HG03378 (cell line): ENCODE measurements around the gene IQGAP3.

Experiments used
- ATAC-seq: cut with Tn5 transposase; IDR thresholded peaks from one replicate; pipeline ENCODE4 v1.9.1; 2021; ENCODE audit warnings: mild to moderate bottlenecking, moderate library complexity; ENCODE audit not compliant: unreplicated experiment

IQGAP3 gene

DNA sequence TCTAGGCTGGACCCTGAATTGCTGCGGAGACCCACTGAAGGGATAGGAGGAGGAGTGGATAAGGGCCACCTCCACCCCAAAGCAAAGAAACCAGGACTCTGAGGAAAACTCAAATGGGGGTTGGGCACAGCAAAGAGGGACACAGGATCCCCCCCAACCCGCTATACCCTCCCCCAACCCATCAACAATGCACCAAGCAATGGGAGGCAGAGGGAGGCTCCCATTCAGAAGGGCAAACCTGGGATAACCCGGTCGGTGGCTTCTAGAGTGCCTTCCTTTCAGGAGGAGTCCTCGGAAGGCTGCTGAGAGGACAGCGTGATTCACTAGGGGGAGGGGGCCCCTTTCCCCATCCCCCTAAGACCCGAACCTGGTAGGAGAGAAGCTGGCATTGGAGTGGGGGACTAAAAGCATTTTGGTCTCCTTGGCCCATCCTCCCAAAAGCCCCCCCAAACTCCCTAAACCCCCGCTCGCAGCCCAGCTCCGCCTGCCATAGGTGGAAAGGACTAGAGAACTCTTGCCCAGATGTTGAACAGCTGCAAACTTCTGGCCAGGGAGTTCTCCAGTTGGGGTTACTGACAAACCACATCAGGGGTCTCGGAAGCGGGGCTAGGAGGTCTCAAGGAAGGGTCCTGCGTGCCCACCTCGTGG, 73.0 kb downstream of the IQGAP3 start:
- no peak for ATAC-seq

DNA sequence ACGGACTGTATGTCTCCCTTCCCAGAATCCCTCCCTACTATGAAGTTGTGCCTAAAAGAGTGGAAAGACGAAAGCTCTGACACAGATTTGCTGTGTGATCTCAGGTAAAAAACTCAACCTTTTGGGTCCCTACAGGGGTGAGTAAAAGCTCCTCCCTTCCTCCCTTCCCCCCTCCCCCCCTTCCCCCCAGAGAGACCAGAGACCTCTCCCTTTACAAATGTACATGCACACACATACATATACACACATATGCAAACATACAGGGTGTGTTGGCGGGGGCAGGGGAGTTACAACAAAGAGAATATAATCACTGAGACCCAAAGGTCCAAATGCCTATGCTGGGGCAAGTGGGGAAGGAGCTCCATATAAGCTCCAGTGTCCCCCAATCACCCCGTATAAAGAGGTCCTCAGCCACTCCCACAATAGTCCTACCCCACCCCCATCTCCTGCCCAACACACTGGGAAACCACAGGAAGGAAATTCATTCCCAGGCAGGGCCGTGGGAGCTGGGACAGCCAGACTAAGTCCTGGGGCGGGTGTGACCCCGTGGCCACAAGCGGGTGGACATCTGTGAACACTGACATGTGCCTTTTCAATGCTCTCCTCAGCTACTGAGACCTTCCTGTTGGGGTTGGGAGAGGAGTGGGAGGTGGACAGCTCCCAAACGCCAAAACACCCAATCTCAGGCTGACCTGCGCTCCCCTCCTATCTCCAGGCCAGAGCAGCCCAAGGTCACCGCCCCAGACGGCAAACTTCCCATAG, 73.8 kb downstream of the IQGAP3 start:
- ATAC-seq = no peak

DNA sequence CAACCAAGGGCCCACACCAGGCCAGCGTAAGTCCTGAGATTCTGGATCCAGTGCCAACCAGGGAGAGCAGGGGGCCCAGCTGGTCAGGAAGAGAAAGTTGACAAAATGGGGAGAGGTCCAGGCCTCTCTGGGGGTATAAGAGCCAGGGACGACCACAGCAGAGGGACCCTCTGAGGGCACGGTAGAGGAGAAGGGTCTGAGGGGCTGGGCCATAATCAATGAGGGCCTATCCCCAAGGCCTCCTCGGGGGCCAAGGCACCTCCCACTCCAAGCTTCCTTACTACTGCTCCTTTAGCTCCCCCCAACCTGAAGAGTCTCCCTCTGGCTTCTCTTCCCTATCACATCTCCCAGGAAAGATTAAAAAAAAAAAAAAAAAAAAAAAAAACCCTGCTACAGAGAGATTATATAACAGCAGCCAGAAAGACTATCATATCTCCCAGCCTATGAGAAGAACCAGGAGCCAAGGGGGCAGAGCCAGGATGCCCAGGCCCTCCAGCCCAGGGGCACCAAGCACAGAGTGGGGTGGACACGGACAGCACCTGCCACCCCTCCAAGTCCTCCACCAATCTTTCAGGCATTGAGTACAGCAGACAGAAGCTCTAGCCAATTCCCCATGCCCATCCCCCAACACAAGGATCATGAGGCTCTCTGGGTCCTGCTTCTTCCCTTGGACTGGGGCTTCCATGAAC, 74.5 kb downstream of the IQGAP3 start:
- no peak for ATAC-seq

DNA sequence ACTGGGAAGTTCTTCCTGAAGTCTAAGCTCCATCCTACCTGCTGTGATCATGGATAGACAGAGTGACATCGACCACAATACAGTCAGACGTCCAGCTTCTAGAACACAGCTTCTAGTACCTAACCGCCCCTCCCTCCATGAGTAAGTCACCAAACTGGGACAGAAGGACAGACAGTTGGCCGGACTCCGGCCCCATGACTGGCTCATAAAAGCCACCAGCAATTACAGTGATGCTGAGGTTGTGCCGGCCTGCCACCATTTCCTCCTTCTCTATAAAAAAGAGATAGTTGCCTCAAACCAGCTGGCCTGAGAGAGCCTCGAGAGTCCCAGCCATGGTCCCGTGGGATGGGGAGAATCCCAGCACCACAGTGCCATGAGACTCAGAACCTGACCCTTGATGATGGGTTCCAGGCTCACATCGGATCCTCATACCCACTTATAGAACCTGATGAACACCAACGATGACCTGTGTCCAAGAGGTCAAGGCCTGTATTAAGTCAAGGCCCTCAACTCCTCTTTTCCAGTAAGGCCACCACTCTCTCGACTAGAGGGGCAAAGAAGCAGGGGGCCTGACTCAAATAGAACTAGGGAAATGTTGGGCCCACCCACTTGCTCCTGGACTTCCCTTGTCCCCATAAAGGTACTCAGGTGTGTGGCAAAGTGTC, 75.2 kb downstream of the IQGAP3 start:
- no peak for ATAC-seq

DNA sequence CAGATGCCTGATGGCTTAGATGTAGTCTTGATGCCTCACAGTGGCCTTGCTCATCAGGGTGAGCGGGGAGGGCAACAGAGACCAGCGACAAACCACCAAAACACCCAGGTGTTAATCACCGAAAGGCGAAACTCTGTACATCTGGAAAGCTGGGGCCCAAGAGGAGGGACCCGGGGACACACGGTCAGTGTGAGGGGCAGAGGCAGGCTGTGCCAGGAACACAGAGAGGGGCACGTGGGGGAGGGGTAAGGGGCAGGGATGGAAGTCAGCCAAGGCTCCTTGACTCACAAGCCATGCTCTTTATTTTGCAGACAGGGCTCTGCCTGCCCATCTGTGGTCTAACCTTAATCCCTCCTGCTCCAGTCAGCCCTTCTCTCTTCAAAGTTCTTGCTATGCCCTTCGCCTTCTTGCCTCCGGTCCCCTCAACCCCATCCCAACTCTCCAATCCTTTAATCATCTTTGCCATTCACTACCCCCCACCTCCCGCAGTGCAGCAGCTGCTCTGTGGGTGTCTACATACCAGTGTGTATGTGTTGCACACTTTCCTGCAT, 76.1 kb downstream of the IQGAP3 start:
- ATAC-seq = no peak

DNA sequence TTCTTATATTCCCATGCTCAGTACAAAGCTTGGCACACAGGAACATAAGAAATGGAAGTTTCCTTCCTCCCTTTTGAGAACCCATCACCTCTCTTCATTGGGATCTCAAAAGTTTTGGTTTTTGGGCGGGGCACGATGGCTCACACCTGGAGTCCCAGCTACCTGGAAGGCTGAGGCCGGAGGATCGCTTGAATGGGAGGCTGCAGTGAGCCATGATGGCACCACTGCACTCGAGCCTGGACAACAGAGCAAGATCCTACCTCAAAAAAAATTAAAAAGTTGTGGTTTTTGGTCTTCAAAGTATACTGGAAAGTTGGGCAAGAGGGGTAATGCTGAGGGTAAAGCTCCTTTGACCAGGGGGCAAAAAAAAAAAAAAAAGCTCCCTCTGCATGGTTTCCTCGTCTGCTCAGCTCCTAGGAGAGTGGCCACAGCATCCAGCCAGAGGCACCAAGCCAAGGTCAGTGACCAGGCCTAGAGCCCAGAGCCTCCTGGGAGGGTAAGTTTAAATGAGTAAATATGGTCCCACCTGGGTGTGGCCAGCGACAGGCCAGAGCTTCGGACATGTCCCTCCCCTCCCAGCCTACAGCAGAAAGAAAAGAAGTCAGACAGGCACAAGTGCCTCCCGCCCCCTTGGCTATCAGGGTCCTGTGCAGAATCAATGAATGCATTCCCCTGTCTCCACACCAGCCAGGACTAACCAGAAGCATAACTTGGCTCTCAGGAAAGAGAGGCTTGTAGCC, 76.8 kb downstream of the IQGAP3 start:
- no peak for ATAC-seq

DNA sequence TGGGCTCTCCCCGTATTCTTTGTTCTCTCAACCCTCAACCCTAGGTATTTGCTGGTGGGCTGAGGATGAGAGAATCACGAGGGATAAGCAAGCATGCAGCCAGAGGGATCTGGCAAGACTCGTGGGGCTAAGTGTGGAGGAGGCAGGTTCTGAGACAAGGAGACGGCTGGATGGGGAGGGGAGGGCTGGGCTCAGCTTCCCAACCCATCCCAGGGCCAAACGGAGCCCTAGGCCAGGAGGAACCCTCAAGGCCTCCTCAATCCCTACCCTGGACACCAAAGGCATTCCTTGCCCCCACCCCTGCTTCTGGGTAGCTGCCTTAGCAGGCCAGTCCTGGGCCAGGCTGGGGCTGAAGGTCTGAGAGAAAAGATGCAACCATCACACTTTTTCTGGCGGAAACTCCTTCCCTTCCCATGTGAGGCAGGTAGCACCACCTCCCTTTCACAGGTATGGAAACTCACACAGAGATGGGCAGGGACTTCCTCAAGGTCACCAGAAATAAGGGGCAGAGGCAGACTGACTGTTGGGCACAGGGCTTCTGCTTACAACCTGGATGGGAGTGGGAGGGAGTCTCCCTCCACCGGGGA, 78.0 kb downstream of the IQGAP3 start:
- ATAC-seq = no peak

DNA sequence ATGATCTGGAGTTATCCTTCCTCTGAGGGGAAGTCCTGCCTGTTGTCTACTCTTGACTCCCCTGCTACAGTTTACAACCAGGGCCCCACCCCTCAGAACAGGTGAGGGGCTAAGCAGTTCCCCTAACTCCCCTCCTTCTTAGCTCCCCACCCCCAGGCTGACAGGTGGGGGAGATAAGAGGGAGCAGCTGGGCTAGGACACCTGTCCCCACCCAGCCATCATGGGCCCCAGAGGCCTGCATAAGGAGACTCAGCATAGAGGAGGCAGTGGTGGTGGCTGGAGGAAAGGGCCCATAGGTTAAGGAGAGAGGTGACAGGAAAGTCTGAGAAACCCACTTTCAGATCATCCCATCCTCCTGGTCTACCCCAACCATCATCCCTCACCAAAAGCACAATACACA, 78.6 kb downstream of the IQGAP3 start:
- no peak for ATAC-seq

DNA sequence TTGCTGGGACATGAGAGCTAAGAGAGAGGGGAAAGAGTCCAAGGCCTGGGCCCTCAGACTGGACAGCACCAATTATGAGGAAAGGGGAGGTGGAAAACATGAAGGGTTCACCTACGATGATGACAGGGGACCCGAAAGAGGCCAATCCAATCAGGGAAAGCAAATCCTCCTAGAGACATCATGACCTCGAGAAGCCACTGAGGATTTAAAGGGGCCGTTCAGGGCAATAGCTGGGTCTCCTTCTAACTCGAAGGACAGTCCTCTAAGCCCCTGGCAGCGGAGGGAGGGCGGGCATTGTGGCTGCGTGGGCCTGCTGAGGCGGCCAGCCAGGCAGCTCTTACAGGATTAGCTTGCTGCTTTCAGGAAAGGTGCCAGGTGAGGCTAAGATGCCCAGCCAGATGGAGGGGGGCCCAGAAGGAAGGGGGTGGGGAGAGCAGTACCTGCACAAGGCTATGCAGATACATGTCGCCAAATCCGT, 79.2 kb downstream of the IQGAP3 start:
- ATAC-seq = no peak

DNA sequence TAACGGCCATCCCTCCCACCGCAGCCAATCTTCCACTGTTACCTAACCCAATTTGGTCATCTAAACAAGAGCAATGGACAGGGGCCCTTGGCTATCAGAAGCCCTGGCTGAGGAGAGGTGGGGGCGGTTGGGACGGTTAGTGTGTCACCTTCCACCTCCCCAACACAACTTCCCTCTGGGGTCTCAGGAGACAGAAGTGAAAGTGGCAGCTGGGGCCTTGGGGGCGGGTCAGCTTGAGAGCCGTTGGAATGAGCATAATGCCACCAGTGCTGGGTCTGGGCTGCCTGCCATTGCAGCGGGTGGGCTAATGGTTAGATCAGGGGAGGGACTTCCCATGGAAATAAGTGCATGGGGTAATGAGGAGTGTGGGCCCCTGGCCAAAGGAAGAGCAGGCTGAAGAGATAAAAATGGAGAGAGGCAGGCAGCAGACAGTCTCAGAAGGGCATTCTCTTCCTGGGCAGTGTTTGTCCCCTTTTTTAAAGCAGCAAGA, 79.7 kb downstream of the IQGAP3 start:
- no peak for ATAC-seq

DNA sequence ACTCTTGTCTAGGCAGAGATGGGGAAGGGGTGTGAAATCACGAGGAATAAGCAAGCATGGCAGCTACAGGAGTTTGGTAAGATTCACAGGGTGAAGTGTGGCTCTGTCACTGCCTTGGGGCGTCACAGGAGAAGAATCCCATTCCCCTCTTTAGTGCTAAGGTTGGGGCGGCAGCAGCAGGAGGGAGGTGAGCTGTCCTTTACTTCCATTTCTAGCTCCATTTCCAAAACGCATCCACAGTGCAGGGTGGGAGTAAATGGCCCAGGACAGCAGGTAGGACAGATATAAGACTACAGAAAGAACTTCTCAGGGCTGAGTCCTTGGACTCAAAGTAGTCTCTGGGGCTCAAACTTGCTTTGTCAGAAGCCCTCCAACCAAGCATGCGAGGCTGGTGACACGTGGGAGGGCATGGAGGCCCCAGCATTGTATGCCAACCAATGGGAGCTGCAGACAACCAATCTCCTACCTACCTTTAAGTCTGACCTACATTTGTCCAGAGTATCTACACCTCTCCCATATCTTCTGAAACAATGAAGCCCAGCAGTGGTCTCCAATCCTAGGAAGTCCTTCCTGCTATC, 80.3 kb downstream of the IQGAP3 start:
- ATAC-seq = no peak

DNA sequence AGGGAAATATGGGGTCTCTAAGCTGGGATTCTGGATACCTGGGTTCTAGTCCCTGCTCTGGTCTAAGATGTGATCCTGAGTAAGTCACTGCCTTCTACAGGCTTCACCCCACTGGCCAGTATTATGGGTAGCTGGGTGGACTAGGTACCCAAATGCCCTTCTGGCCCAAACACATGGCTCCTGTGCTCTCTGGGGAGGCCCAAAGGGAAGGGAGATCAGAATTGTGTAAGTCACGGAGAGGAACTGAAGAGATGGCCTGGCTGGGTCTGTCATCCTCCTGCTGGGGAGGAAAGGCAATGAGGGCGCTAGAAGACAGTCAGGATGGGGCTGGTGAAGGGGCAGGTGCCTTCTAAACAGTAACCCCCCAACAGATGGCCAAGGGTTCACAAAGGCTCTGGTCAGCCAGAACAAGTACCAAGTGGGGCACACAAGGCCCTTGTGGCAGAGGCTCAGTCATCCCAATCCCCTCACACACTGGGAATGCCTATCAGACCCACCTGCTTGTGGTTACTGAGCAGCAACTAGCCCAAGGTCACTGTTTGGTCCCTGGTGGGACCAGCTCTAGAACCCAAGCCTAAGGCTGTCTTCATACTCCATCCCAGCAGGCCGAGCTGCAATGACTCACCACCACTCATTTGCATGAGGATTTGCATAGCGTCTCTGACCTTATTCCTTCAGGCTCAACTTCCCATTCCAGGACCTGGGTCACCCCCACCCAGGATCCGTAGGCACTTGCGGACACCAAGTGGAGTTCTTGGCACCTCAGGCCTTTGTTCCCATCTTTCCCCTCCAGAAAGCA, 81.0 kb downstream of the IQGAP3 start:
- no peak for ATAC-seq

DNA sequence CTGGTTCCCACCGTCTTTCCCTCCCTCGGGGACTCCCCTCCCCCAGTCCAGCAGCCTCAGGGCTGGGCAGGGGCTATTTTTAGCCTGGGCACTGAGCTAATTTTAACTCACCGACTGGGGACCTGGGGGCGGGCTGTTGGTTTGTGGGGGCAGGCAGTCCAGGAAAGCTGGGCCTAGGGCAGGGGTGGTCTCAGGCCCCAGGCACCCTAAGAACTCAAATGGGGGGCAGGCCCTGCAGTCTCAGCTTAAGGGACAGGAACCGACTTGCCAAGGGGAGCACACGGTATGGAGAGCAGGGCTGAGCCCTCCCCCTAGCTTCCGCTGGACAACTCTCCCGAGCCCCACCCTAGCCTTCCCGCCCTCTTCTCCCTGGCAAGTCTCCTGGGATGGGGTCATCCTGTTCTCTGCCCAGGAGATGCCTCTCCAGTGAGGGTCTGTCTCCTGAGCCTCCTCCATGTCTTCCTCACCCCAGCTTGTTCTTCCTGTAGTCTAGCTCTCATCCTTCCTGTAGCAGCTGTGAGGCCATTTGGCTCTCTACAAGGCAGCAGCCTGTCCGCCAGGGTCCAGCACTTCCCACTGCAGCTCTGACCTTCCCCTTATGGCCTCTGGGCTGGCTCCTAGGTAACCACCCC, 81.8 kb downstream of the IQGAP3 start:
- no peak for ATAC-seq

DNA sequence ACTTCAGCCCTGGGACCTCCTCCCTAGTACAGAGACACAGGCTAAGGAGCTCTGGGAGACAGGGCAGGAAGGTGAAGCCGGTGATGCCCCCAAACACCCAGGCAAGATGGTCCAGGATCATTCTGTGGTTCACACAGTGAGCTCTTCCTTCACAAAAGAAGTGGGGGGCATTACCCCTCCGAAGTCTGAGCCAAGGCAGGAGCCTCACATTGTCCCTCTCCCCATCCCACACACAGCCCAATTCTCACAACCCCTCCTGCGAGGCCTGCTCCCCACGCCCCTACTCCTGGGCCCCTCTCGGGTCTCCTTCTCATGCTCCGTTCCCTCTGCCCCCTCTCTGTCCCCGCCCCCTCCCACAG, 82.5 kb downstream of the IQGAP3 start:
- no peak for ATAC-seq

DNA sequence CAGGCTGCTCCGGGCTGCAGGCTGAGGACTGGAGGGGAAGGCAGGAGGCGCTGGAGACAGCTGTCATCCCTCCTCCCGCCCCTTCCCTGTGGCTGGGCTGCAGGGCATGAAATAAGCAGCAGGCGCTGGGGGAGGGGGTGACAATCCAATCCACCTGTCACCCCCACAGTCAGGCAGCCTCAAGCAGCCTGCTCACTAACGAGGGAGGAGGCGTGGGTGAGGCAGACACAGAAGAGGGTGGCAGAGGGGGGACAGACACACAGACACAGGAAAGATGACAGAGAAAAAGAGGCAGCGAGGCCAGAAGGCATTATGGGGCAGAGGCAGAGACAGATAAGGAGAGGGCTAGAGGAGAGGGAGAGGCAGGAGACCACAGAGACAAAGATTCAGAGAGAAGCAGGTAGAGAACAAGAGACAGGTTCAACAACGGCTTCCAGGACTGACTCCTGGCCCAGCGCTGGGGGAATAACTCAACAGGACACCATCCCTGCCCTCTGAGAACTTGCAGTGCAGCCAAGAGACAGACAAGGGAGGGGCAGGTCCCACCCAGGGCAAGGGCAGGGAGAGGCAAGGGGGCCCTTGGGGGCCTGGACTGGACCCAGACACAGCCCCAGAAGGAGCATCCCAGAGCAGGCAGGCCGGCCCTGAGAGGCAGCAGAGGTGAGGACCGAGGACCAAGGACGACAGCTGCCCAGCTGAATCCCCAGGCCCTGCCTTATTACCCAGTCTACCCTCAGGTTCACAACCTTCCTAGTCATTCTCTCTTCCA, 83.0 kb downstream of the IQGAP3 start:
- peak; percentile 3 for ATAC-seq

DNA sequence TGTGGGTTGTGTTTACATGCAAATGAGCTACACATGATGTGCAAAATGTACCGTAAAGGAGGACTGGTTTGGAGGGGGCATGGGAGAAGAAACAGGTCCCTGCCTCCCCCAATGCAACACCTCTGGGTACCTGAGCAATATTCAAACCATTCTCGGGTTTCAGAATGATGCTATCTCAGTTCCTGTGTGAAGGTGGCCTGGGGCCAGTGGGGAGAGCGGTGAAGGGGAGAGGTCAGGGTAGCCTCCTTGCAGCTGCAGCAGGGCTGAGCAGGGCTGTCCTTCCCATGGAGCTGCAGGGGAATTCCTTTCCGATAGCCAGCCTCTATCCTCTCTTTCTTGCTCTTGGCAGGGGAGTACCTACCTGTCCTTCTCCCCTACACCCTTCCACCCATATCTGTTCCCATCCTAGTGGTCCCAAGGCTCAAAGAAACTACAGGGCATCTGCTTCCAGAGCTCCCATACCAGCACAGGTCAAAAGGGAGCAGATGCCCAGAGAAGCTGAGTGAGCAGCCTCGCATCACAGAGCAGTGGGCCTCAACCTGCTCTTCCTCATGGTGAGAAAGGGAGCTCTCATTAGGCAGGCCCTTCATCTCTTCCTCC, 83.7 kb downstream of the IQGAP3 start:
- peak; percentile 54 for ATAC-seq

DNA sequence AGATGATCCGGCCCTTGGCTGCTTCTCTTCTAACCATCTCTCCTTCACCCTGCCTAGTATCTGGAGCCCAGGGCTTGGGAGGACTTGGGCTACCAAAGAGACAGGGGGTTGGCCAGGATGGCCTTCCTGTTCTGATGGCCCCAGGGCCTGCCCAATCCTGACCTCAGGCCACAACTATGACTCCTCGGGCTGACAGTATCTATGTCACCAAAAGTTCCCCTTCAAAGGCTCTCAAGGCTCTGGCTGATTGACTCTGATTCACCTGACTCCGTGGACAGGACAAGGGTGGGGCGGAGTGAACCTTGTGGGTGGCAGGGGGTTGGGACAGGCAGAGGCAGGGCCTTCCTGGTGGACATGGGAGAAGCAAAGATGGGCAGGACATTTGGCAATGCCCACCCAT, 84.5 kb downstream of the IQGAP3 start:
- ATAC-seq = peak; percentile 40
